WTC11 (cell line): ENCODE data around the gene EMC1. TPM values are rescaled to one million over a fixed set of nuclear protein-coding genes. Genes with fewer than 3 reads are reported as not detected.

Experiments used
- ATAC-seq: fragments of 200-7000 bp; cut with Tn5 transposase; 2 replicates; pipeline ENCODE4 v1.10.0; 2021; ENCODE audit warnings: mild to moderate bottlenecking, moderate library complexity
- CTCF ChIA-PET: fragments of 300-600 bp; sonication (Branson Sonifier 250); formaldehyde crosslinking; loops from one replicate; lab custom pipeline; 2021; ENCODE audit warnings: antibody characterized with exemption; lab: Charles Lee
- POLR2A ChIA-PET: fragments of 350-600 bp; sonication (Branson Sonifier 250); formaldehyde crosslinking; loops from one replicate; lab custom pipeline; 2021; ENCODE audit warnings: antibody characterized with exemption; lab: Charles Lee
- DNase-seq: peaks from one replicate; pipeline ENCODE4 v3.0.0; 2021; ENCODE audit warnings: low spot score
- H3K27ac Mint-ChIP-seq: 2 replicates; pipeline ENCODE4 v1.8.0; 2021; ENCODE audit warnings: mixed read lengths
- H3K27me3 Mint-ChIP-seq: 2 replicates; pipeline ENCODE4 v1.8.0; 2021; ENCODE audit warnings: low read depth, mild to moderate bottlenecking, moderate library complexity, mixed read lengths
- H3K36me3 Mint-ChIP-seq: 2 replicates; pipeline ENCODE4 v1.8.0; 2021; ENCODE audit warnings: mixed read lengths
- H3K4me1 Mint-ChIP-seq: 2 replicates; pipeline ENCODE4 v1.8.0; 2022; ENCODE audit warnings: mixed read lengths
- H3K4me3 Mint-ChIP-seq: 2 replicates; pipeline ENCODE4 v1.8.0; 2021; ENCODE audit warnings: mild to moderate bottlenecking, moderate library complexity, mixed read lengths
- H3K9me3 Mint-ChIP-seq: 2 replicates; pipeline ENCODE4 v1.8.0; 2021; ENCODE audit warnings: mixed read lengths
- ATF3 ChIP-seq: sonication (generic); formaldehyde crosslinking; conservative IDR thresholded peaks from 2 replicates; pipeline ENCODE4 v1.8.1; 2022; ENCODE audit warnings: mild to moderate bottlenecking, missing genetic modification reagents
- E2F4 ChIP-seq: sonication (generic); formaldehyde crosslinking; IDR thresholded peaks from 2 replicates; pipeline ENCODE4 v1.8.1; 2022; ENCODE audit warnings: low read depth, mild to moderate bottlenecking, moderate library complexity, missing genetic modification reagents, borderline replicate concordance
- ELF4 ChIP-seq: sonication (generic); formaldehyde crosslinking; IDR thresholded peaks from 2 replicates; pipeline ENCODE4 v1.8.1; 2022; ENCODE audit warnings: low read depth, mild to moderate bottlenecking, moderate library complexity, missing genetic modification reagents
- ERG ChIP-seq: fragments of 250-450 bp; sonication (Bioruptor Pico); IDR thresholded peaks from 2 replicates; pipeline ENCODE4 v1.8.0; 2021; ENCODE audit warnings: mild to moderate bottlenecking
- GABPB1 ChIP-seq: sonication (generic); formaldehyde crosslinking; IDR thresholded peaks from 2 replicates; pipeline ENCODE4 v1.8.1; 2023; ENCODE audit warnings: mild to moderate bottlenecking, missing genetic modification reagents
- GTF2I ChIP-seq: fragments of 250-450 bp; sonication (Bioruptor Pico); conservative IDR thresholded peaks from 2 replicates; pipeline ENCODE4 v1.4.0; 2021; ENCODE audit warnings: mild to moderate bottlenecking
- HMGXB4 ChIP-seq: sonication (generic); formaldehyde crosslinking; IDR thresholded peaks from 2 replicates; pipeline ENCODE4 v1.8.1; 2023; ENCODE audit warnings: mild to moderate bottlenecking, moderate library complexity, missing genetic modification reagents
- IRF1 ChIP-seq: sonication (generic); formaldehyde crosslinking; IDR thresholded peaks from 2 replicates; pipeline ENCODE4 v1.8.0; 2023; ENCODE audit warnings: missing genetic modification reagents
- JUN ChIP-seq: sonication (generic); formaldehyde crosslinking; IDR thresholded peaks from 2 replicates; pipeline ENCODE4 v1.8.0; 2023; ENCODE audit warnings: mild to moderate bottlenecking, missing genetic modification reagents
- MLX ChIP-seq: sonication (generic); formaldehyde crosslinking; IDR thresholded peaks from 2 replicates; pipeline ENCODE4 v1.8.1; 2023; ENCODE audit warnings: mild to moderate bottlenecking, missing genetic modification reagents, moderate library complexity
- NFYB ChIP-seq: sonication (generic); formaldehyde crosslinking; conservative IDR thresholded peaks from 2 replicates; pipeline ENCODE4 v1.8.0; 2022; ENCODE audit warnings: low read depth, missing genetic modification reagents
- OVOL2 ChIP-seq: fragments of 250-450 bp; sonication (Bioruptor Pico); IDR thresholded peaks from 2 replicates; pipeline ENCODE4 v1.9.0; 2021; ENCODE audit warnings: mild to moderate bottlenecking, borderline replicate concordance
- PRRX2 ChIP-seq: fragments of 250-450 bp; sonication (Bioruptor Pico); IDR thresholded peaks from 2 replicates; pipeline ENCODE4 v1.8.0; 2021; ENCODE audit warnings: mild to moderate bottlenecking
- RELA ChIP-seq: sonication (generic); formaldehyde crosslinking; IDR thresholded peaks from 2 replicates; pipeline ENCODE4 v1.8.1; 2022; ENCODE audit warnings: missing genetic modification reagents, mild to moderate bottlenecking, borderline replicate concordance
- STAT6 ChIP-seq: sonication (generic); formaldehyde crosslinking; conservative IDR thresholded peaks from 2 replicates; pipeline ENCODE4 v1.8.1; 2023; ENCODE audit warnings: mild to moderate bottlenecking, low read depth, missing genetic modification reagents, moderate library complexity
- ZBTB43 ChIP-seq: sonication (generic); formaldehyde crosslinking; IDR thresholded peaks from 2 replicates; pipeline ENCODE4 v1.8.1; 2023; ENCODE audit warnings: mild to moderate bottlenecking, missing genetic modification reagents
- ZNF219 ChIP-seq: sonication (generic); formaldehyde crosslinking; IDR thresholded peaks from 2 replicates; pipeline ENCODE4 v1.8.0; 2023; ENCODE audit warnings: missing genetic modification reagents, mild to moderate bottlenecking, borderline replicate concordance
- ZNF232 ChIP-seq: sonication (generic); formaldehyde crosslinking; IDR thresholded peaks from 2 replicates; pipeline ENCODE4 v1.8.0; 2022; ENCODE audit warnings: mild to moderate bottlenecking, missing genetic modification reagents
- ZNF281 ChIP-seq: sonication (generic); formaldehyde crosslinking; IDR thresholded peaks from 2 replicates; pipeline ENCODE4 v1.8.0; 2023; ENCODE audit warnings: mild to moderate bottlenecking, missing genetic modification reagents
- ZNF425 ChIP-seq: fragments of 250-450 bp; sonication (Bioruptor Pico); conservative IDR thresholded peaks from 2 replicates; pipeline ENCODE4 v1.9.0; 2021; ENCODE audit warnings: mild to moderate bottlenecking
- ZNF671 ChIP-seq: fragments of 250-450 bp; sonication (Bioruptor Pico); IDR thresholded peaks from 2 replicates; pipeline ENCODE4 v1.8.0; 2021; ENCODE audit warnings: mild to moderate bottlenecking
- total RNA-seq: library from RNA; stranded (reverse); gene quantifications from 3 replicates; pipeline ENCODE4 v1.2.3, GENCODE V29; 2021

EMC1 gene
- total RNA-seq, 1 experiment from 2014 or later, result 53.5 TPM

- no peak for DNase-seq
- Mint-ChIP-seq H3K27ac (no peak overlapping the region), H3K36me3 (peaks cover 16% of the 10 kb centered on the region), H3K4me1 (peaks cover 11% of the 10 kb centered on the region), H3K27me3 (no peaks in the 10 kb centered on the region), H3K9me3 (no peaks in the 10 kb centered on the region), H3K4me3 (no peak overlapping the region)
- no peak for TF ChIP-seq OVOL2 (CRISPR knock-in tag)
- no peak for TF ChIP-seq HMGXB4 (CRISPR knock-in tag)
- TF ChIP-seq RELA (CRISPR knock-in tag), result no peak
- no peak for TF ChIP-seq ZNF671 (CRISPR knock-in tag)
- TF ChIP-seq ZNF425 (CRISPR knock-in tag), result no peak
- no peak for TF ChIP-seq ELF4 (CRISPR knock-in tag)
- no peak for TF ChIP-seq ATF3
- TF ChIP-seq ZNF232 (CRISPR knock-in tag), result no peak
- no peak for TF ChIP-seq GABPB1 (CRISPR knock-in tag)
- no peak for TF ChIP-seq STAT6 (CRISPR knock-in tag)
- no peak for TF ChIP-seq PRRX2 (CRISPR knock-in tag)
- TF ChIP-seq GTF2I (CRISPR knock-in tag), result no peak
- no peak for TF ChIP-seq ZBTB43 (CRISPR knock-in tag)
- TF ChIP-seq NFYB, result no peak
- no peak for TF ChIP-seq MLX (CRISPR knock-in tag)
- ChIA-PET CTCF (no interaction called here), POLR2A (no interaction called here)
- ATAC-seq, result no peak
Measured at GRCh38 chr1:19203440-19203839, 47.9 kb downstream of the EMC1 start.

- CTCF ChIA-PET, result no interaction called here
- no peaks in the 10 kb centered on the region for H3K27me3 Mint-ChIP-seq
- peaks cover 27% of the 10 kb centered on the region for H3K36me3 Mint-ChIP-seq
- no peak for TF ChIP-seq ZNF281
- no peak for TF ChIP-seq ZNF219
- no peak for TF ChIP-seq ERG (CRISPR knock-in tag)
- TF ChIP-seq JUN (CRISPR knock-in tag), result no peak
- TF ChIP-seq IRF1 (CRISPR knock-in tag), result no peak
- no peak for TF ChIP-seq E2F4
Measured at GRCh38 chr1:19202396-19202795, 48.9 kb downstream of the EMC1 start.

More at GRCh38 chr1:19202396-19202795, 48.9 kb downstream of the EMC1 start:
- no peak overlapping the region for H3K27ac Mint-ChIP-seq
- H3K4me3 Mint-ChIP-seq, result no peak overlapping the region
- peaks cover 5% of the 10 kb centered on the region for H3K4me1 Mint-ChIP-seq
- DNase-seq, result no peak
- ATAC-seq, result no peak
- no peaks in the 10 kb centered on the region for H3K9me3 Mint-ChIP-seq
- POLR2A ChIA-PET, result no interaction called here
